COLO668 (cell line): ENCODE results near the gene CCDC18.

Experiments used
- DNase-seq: peaks from one replicate; lab custom pipeline; 2025; ENCODE audit not compliant: unreplicated experiment; lab: John Stamatoyannopoulos, UW

The CCDC18 gene

GRCh38 chr1:93304716-93305138 lies 124.2 kb downstream of the CCDC18 start:
- peak; percentile 50 for DNase-seq

GRCh38 chr1:93306920-93307319 lies 126.4 kb downstream of the CCDC18 start:
- DNase-seq = no peak

GRCh38 chr1:93313026-93313425 lies 132.5 kb downstream of the CCDC18 start:
- no peak for DNase-seq

GRCh38 chr1:93317207-93317606 lies 136.7 kb downstream of the CCDC18 start:
- no peak for DNase-seq

- no peak for DNase-seq
Observed at GRCh38 chr1:93317943-93318342, 137.4 kb downstream of the CCDC18 start.

- no peak for DNase-seq
Observed at GRCh38 chr1:93321720-93322119, 141.2 kb downstream of the CCDC18 start.

- no peak for DNase-seq
Observed at GRCh38 chr1:93322349-93322748, 141.8 kb downstream of the CCDC18 start.

- DNase-seq = no peak
Observed at GRCh38 chr1:93323185-93323820, 142.8 kb downstream of the CCDC18 start.

- DNase-seq = peak; percentile 34
Observed at GRCh38 chr1:93324486-93325464, 144.3 kb downstream of the CCDC18 start.
